Breast epithelium (tissue), 3 donors: ENCODE measurements around the gene MARCOL.

Source experiments
- POLR2A ChIP-seq: fragments of 450-650 bp; IDR thresholded peaks from one replicate; pipeline ENCODE4 v1.6.1; 2016; ENCODE audit warnings: antibody characterized with exemption, mild to moderate bottlenecking, moderate library complexity
- POLR2AphosphoS5 ChIP-seq, 3 donors: sonication (generic); formaldehyde crosslinking; IDR thresholded peaks; one replicate each; pipeline ENCODE4 v1.6.1; 2017; ENCODE audit warnings: antibody characterized with exemption in 3 of 3
- TF ChIP-seq, protein P1 (sequence below), 3 donors: fragments of 450-650 bp; IDR thresholded peaks; one replicate each; pipeline ENCODE4 v1.5.1; 2016 to 2017; ENCODE audit warnings: antibody characterized with exemption in 3 of 3, mild to moderate bottlenecking in 3 of 3, moderate library complexity in 3 of 3

- TF ChIP-seq, protein P1, sequence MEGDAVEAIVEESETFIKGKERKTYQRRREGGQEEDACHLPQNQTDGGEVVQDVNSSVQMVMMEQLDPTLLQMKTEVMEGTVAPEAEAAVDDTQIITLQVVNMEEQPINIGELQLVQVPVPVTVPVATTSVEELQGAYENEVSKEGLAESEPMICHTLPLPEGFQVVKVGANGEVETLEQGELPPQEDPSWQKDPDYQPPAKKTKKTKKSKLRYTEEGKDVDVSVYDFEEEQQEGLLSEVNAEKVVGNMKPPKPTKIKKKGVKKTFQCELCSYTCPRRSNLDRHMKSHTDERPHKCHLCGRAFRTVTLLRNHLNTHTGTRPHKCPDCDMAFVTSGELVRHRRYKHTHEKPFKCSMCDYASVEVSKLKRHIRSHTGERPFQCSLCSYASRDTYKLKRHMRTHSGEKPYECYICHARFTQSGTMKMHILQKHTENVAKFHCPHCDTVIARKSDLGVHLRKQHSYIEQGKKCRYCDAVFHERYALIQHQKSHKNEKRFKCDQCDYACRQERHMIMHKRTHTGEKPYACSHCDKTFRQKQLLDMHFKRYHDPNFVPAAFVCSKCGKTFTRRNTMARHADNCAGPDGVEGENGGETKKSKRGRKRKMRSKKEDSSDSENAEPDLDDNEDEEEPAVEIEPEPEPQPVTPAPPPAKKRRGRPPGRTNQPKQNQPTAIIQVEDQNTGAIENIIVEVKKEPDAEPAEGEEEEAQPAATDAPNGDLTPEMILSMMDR (IDR thresholded peaks at IDR 0.05), result no peak
- TF ChIP-seq POLR2A, result no peak
- no peak for TF ChIP-seq POLR2AphosphoS5 (IDR thresholded peaks at IDR 0.05)
These were observed 14.1 kb upstream of the MARCOL start for GRCh38 chr5:148224117-148224742.
